ENCODE data around the gene MAP4.

Gene MAP4

GRCh38 chr3:47940232-47940631 lies 76.0 kb downstream of the MAP4 start:
- H3K4me3 ChIP-seq (replicated peaks; ENCODE audit: low read depth, low read length), result no peak overlapping the region
- DNase-seq (ENCODE audit: low read depth), result no peak
- TF ChIP-seq CTCF (IDR thresholded peaks at IDR 0.05; ENCODE audit: low read length, missing control alignments), result no peak

GRCh38 chr3:47932421-47932820 lies 83.8 kb downstream of the MAP4 start:
- H3K4me3 ChIP-seq (replicated peaks; ENCODE audit: low read depth, low read length), result no peak overlapping the region
- TF ChIP-seq CTCF (IDR thresholded peaks at IDR 0.05; ENCODE audit: low read length, missing control alignments), result no peak
- peak; percentile 19 for DNase-seq (ENCODE audit: low read depth)

- no peak overlapping the region for H3K4me3 ChIP-seq (replicated peaks; ENCODE audit: low read depth, low read length)
- DNase-seq (ENCODE audit: low read depth), result no peak
- TF ChIP-seq CTCF (IDR thresholded peaks at IDR 0.05; ENCODE audit: low read length, missing control alignments), result no peak
Observed at GRCh38 chr3:47930979-47931378, 85.2 kb downstream of the MAP4 start.

- no peak overlapping the region for H3K4me3 ChIP-seq (replicated peaks; ENCODE audit: low read depth, low read length)
- TF ChIP-seq CTCF (IDR thresholded peaks at IDR 0.05; ENCODE audit: low read length, missing control alignments), result no peak
- DNase-seq (ENCODE audit: low read depth), result no peak
Observed at GRCh38 chr3:47916696-47917095, 99.5 kb downstream of the MAP4 start.

GRCh38 chr3:47916201-47916600 lies 100.0 kb downstream of the MAP4 start:
- no peak for TF ChIP-seq CTCF (IDR thresholded peaks at IDR 0.05; ENCODE audit: low read length, missing control alignments)
- no peak overlapping the region for H3K4me3 ChIP-seq (replicated peaks; ENCODE audit: low read depth, low read length)
- no peak for DNase-seq (ENCODE audit: low read depth)

GRCh38 chr3:47912006-47912504 lies 104.2 kb downstream of the MAP4 start:
- DNase-seq (ENCODE audit: low read depth), result no peak
- H3K4me3 ChIP-seq (replicated peaks; ENCODE audit: low read depth, low read length), result no peak overlapping the region
- no peak for TF ChIP-seq CTCF (IDR thresholded peaks at IDR 0.05; ENCODE audit: low read length, missing control alignments)

GRCh38 chr3:47910777-47911440 lies 105.3 kb downstream of the MAP4 start:
- DNase-seq (ENCODE audit: low read depth), result peak; percentile 65
- H3K4me3 ChIP-seq (replicated peaks; ENCODE audit: low read depth, low read length), result no peak overlapping the region
- TF ChIP-seq CTCF (IDR thresholded peaks at IDR 0.05; ENCODE audit: low read length, missing control alignments), result no peak

Measured in fibroblast of pulmonary artery (primary cell).